T-helper 9 cell (primary cell): ENCODE measurements around the gene ARID1A.

Experiments
- DNase-seq: peaks from one replicate; pipeline ENCODE4 v3.0.0-alpha.2; 2020

ARID1A gene

GRCh38 chr1:26831059-26831458, 135.2 kb downstream of the ARID1A start:
- no peak for DNase-seq
